Middle frontal gyrus (tissue), 1 donor: Measurements from ENCODE around the gene FCGBP.

ENCODE experiments used
- DNase-seq: peaks from one replicate; pipeline ENCODE4 v3.0.0-alpha.2; 2015; ENCODE audit warnings: low spot score; ENCODE audit errors: extremely low spot score

FCGBP gene

GRCh38 chr19:39946532-39946931, 12.1 kb upstream of the FCGBP start:
- no peak for DNase-seq

- DNase-seq, result no peak
Observed at GRCh38 chr19:39943586-39943985, 9.2 kb upstream of the FCGBP start.

GRCh38 chr19:39942366-39942730, 7.9 kb upstream of the FCGBP start:
- no peak for DNase-seq

- DNase-seq, result no peak
Observed at GRCh38 chr19:39941615-39942365, 7.4 kb upstream of the FCGBP start.

GRCh38 chr19:39941151-39941550, 6.7 kb upstream of the FCGBP start:
- no peak for DNase-seq

GRCh38 chr19:39940221-39940833, 5.9 kb upstream of the FCGBP start:
- no peak for DNase-seq

GRCh38 chr19:39939556-39939955, 5.1 kb upstream of the FCGBP start:
- no peak for DNase-seq

GRCh38 chr19:39937787-39938186, 3.4 kb upstream of the FCGBP start:
- no peak for DNase-seq

- DNase-seq, result no peak
Observed at GRCh38 chr19:39937094-39937720, 2.8 kb upstream of the FCGBP start.

- DNase-seq, result no peak
Observed at GRCh38 chr19:39936622-39937021, 2.2 kb upstream of the FCGBP start.

- DNase-seq, result no peak
Observed at GRCh38 chr19:39936020-39936419, 1.6 kb upstream of the FCGBP start.

GRCh38 chr19:39935364-39935661, 879 bp upstream of the FCGBP start:
- no peak for DNase-seq

- no peak for DNase-seq
Observed at GRCh38 chr19:39929750-39930149, 4.7 kb downstream of the FCGBP start.

GRCh38 chr19:39928357-39928725, 6.1 kb downstream of the FCGBP start:
- DNase-seq, result no peak

- no peak for DNase-seq
Observed at GRCh38 chr19:39927524-39928356, 6.7 kb downstream of the FCGBP start.

GRCh38 chr19:39927076-39927475, 7.4 kb downstream of the FCGBP start:
- DNase-seq, result no peak

GRCh38 chr19:39926170-39926760, 8.2 kb downstream of the FCGBP start:
- DNase-seq, result no peak

GRCh38 chr19:39924952-39925351, 9.5 kb downstream of the FCGBP start:
- no peak for DNase-seq

- DNase-seq, result no peak
Observed at GRCh38 chr19:39924389-39924788, 10.0 kb downstream of the FCGBP start.

GRCh38 chr19:39923862-39924261, 10.6 kb downstream of the FCGBP start:
- DNase-seq, result no peak

- DNase-seq, result no peak
Observed at GRCh38 chr19:39919976-39920375, 14.5 kb downstream of the FCGBP start.

GRCh38 chr19:39918183-39918651, 16.2 kb downstream of the FCGBP start:
- no peak for DNase-seq
